Activated T-helper 9 cell treated with anti-CD3 and anti-CD28 coated beads, Interleukin-2, amount 50 U/mL, for 16 hours (primary cell): Measurements from ENCODE around the gene CCL15.

Source experiments
- DNase-seq: peaks from one replicate; pipeline ENCODE4 v3.0.0-alpha.2; 2020; ENCODE audit warnings: low read depth

Gene CCL15

DNA sequence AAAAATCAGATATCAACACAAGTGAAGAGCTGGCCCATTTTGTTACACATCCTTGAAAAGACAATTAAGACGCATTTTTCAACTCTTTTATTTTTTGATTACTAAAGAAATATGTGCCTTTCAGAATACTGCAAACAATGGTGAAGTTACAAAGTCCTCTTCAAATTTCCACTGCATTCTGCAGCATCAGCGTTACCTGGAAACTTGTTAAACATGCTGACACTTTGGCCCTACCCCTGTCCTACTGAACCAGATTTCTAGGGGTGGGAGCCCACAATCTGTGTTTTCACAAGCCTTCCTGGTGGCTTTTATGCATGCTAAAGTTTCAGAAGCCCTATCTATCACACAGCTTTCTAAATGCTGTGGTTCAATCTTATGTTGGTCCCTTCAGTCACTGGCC, 10.3 kb downstream of the CCL15 start:
- DNase-seq, result no peak

DNA sequence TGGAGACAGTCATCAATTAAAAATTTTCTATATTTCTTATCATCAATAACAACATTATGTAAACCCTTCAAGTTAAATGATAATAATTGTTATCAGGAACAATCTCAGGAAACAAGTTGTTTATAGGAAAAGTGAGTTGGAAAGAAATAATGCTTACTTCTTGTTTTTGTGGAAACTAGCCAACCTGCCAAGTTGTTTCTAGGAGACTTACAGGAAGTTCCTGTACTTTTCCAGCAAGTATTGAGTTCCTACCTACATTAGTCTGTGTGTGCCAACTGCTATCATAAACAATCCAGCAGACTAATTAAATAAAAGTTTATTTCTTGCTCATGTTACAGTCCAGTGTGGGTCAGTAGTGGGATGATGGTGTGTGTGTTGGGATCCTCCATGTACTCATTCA, 13.2 kb downstream of the CCL15 start:
- no peak for DNase-seq

DNA sequence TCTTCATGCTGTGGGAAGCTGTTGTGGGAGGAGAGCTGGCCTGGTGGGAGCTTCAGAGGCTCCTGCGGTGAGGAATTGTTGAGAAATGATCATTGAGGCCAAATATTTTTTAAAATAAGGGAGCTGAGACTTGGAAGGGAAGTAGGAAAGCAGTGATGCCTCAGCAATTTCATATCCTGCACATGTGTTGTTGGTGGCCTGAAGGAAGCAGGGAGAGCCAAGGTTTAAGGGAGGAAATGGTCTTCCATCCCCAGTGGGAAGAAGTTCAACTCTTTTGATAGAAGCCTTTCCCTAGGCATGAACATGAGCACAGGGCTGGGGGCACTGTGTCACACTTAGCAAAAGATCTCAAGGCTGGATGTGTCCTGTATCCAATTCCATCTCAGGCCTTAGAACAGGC, 14.7 kb downstream of the CCL15 start, which contains the start of gene CCL14:
Gene CCL14 (minus strand): TSS at position 87 of the 400 bp plus-strand sequence. CDS start 80 bp downstream, at position 7.
- DNase-seq, result no peak

DNA sequence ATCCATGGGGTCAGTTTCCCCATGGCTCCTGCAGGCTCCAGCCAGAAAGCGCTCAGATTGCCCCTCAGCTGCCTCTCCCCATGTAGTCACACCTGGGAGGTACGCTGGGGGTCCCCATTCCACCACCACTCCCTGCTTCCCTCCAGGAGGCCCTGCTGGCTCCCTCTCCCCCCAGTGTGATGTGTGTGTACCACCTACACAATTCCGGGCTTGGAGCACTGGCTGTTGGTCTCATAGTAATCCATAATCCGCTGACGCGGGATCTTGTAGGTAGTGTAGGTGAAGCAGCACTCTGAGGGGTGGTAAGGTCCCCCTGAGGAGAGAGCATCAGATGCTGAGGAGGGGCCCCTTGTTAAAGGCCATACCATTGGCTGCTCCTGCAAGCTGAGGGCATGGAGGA, 17.2 kb downstream of the CCL15 start:
- no peak for DNase-seq

DNA sequence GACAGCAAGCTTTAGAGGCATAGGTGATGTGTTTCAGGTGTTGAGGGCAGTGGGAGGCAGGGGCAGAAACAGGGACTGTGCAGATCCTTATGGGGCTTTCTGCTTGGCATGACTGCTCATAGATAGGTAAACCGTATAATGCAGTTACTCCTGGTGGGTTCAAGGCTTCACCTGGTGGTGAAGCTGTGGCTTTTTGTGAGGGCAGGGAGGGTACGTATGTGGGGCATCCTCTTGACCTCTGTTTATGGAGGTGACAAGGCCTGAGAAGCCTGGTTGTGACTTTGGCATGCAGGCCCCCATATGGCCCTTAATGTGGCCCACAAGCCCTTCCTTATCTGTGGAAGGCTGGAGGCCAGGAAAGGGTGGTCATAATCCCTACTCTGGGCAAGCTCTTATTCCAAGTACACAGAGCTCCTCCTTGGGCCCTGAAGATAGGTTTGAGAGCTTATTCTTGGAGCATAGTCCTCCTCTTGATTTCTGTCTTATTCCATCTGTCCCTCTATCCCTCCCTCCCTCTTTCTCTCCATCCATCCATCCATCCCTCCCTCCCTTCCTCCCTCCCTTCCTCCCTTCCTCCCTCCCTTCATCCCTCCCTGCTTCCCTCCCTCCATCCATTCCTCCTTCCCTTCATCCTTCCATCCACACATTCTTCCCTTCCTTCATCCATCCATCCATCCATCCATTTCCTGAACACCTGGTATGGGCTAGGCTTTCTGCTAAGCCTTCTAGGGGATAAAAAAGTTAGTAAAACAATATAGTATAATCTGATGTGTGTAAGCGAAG, 18.8 kb downstream of the CCL15 start:
- no peak for DNase-seq

DNA sequence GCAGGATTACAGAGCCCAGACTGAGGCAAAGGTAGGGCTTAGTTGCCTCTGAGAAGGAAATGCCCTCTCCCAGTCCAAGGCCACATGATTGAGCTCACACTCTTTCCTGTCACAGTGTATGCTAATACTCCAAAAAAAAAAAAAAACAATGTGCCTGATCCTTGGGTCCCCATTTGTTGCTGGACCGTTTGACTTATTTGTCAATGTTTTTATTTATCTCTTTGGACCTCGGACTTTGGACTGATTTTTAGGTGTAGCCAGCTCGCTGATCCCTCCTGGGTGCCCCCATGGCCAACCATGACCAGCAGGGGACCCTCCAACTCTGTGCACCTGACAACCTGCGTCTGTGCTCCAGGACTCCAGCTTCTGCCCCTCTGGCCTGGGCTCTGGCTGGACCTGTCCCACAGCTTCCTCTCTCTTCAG, 19.4 kb downstream of the CCL15 start:
- DNase-seq, result no peak

DNA sequence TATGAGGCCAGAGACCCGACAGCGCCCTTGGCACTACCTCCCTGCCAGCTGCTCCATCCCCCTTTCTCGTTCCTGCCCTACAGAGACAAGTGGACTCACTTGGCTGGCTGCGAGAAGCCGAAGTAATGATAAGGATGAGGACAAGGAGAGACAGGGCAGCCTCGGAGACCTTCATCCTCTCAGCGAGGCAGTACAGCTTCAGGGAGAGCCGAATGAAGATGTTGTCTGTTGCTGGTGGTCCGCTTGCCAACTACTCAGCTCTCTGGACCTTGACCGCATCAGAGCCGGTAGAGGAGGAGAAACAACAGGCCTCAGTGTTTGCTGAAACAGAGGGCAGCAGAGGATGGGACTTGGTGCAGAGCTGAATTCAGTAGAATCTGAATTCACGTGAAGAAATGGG, 20.1 kb downstream of the CCL15 start, which contains the start of gene CCL16:
Gene CCL16 (minus strand): TSS at position 252 of the 400 bp plus-strand sequence. CDS start 77 bp downstream, at position 175.
- DNase-seq, result no peak

DNA sequence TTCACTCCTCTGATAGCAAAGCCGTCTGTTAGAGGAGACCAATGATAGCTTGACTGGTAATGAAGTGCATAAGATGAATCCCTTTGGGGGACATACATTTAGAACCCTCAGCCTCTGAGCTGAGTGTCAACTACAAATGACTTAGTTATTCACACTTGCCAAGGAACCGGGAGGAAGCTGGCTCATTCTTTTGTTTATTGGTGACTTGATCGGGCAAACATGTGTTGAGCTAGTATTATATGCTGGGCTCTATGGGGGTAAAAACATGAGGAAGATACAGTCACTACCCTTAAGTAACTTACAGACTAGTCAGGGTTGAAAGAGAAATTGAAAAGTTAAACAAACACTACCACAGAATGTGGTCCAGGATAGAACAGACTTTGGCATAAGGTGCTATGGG, 23.0 kb downstream of the CCL15 start:
- DNase-seq, result no peak

DNA sequence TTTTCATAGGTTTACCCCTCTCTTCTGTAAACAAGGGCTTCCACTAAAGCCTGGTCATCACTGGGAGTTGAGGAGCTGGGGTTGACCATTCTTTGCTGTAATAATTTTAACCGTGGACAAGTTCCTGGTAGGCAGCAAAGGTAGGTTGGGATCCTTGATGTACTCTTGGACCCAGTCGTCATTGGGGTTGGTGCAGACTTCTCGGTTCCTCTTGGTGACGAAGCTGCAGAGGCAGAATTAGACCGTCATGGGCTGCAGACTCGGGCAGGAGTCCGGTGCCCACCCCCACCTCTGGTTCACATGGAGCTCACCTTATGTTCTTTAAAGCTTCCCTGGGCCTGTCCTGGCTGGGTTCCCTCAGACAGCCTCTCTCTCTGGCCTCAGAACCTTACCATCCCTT, 23.8 kb downstream of the CCL15 start:
- no peak for DNase-seq

DNA sequence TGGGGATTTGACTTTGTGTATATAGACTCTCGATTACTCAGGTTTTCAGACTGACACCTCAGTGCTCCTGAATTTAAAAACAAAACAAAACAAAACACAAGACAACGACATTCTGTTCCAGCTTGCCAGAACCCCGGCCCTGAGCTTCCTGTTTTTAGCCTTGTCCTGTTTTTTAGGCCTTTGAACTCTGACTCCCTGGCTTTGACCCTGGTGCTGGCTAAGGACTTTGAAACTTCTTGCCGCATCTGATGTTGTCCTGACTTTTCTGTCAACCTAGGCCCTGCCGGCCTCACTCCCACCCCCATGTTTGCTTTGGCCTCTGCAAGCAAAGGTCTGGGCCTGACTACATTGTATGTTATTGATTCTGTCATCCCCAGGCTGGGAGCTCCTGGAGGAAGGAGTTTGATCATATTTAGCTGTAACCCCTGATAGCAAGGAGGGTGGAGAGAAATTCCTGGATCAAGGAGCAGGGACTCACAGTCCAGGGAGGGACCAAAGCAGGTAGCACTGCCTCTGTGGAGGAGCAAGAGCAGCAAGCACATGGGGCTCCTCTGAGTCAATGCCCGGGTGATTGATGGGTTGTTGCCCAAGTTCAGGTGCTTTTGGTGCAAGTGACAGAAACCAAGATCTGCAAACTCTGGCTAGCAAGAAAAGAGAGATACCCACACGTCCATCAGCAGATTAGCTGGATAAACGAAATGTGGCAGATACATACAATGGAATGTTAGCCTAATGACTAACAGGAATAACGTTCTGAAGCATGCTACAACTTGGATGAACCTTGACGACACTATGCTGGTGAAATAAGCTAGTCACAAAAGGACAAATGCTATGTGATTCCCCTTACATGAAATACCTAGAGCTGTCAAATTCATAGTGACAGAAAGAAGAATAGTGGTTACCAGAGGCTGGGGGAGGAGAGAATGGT, 27.8 kb downstream of the CCL15 start:
- no peak for DNase-seq

DNA sequence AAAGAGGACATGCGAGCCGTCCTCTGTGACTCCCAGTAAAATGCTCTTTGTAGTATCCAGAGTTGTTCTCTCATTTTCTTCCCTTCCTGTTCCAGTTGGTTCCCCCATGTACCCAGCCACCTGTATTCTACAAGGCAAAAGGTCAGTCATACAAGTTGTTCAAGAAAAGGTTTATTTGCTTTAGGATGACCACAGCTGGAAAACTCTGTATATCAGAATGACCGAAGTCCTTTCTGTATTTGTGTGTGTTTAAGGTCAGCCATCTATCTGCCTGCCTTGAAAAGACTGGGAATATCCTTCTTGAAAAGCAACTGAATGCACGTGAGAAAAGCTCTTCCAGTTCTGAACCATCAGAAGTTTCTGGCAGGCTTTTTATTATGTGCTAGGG, 28.4 kb downstream of the CCL15 start:
- no peak for DNase-seq

DNA sequence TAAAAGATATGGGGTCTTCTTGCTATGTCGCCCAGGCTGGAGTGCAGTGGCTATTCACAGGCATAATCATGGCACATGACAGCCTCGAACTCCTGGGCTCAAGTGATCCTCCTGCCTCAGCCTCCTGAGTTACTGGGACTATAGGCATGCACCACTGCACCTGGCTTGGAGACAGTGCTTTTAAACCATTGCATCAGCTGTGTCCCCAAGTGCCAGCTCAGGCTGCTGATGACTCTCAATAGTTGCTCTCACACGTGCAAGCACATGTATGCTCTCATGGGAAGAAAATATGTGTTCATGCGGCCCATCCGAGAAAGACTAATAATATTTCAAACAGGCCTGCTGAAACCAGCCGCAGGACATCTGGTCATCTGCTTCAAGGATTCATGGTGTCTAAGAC, 28.8 kb downstream of the CCL15 start:
- no peak for DNase-seq

DNA sequence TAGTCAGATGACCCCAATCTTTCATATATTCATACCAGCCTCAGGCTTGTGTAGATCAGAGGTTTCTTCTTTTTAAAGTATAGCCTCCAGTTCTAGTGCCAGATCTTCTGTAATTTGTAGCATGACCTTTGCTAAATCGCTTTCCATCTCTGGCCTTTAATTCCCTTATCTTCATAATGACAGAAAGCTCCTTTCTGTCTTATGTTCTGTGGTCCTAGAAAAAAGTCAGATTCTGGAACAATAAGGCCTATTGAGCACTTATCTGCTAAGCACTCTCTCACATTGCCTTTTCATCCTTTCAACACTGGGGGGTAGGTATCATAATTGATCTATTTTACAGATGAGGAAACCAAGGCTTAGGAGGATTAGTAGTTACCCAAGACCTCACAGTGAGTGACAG, 29.3 kb downstream of the CCL15 start:
- no peak for DNase-seq

DNA sequence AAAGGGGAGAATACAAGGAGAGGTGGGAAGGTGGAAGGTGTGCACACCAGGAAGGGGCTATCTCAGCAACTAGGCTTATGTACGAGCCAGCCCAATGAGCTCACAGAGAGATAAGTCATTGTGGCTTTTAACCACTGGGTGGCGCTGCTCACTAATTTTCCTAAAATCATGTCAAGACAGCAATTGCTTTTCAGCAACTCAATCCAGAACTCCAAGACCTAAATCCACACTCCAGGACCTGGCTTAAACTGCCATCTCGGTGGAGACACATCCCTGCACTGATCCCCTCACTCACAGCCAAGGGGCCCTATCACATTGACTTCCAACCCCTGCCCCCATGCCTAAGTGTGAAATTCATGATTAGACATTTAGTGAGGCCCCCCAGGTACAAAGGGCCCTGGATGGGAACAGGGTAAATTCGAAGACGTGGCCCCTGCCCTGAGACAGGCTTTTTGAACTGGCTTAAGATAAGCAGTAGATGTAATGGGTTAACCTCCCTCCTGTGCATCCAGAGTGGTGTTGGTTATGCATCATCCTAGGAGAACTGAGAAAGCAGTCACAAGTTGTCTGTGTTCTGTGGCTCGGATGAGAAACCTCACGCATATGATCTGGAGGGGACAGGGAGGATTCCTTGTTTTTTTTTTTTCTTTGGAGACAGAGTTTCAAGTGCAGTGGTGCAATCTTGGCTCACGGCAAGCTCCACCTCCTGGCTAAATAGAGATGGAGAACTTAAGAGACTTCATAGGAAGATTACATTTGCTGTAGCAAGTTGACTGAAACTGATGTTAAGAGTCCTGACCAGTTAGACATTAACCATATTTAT, 31.6 kb downstream of the CCL15 start:
- DNase-seq, result peak; percentile 54

DNA sequence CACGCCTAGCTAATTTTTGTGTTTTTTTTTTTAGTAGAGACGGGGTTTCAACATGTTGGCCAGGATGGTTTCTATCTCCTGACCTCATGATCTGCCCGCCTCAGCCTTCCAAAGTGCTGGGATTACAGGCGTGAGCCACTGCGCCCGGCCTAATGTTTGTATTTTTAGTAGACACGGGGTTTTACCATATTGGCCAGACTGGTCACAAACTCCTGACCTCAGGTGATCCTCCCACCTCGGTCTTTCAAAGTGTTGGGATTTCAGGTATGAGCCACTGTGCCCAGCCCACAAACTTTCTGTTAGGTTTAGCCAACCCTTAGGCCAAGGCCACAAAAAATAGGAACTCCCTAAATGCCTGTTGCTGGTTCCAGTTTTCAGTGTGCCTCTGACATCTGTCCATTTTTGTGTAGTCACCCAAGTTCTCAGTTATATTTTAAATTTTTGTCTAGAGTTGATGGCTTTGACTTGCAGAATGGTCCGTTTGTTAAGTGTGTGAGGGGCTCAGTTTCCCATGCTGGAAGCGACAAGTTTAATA, 32.8 kb downstream of the CCL15 start:
- no peak for DNase-seq

DNA sequence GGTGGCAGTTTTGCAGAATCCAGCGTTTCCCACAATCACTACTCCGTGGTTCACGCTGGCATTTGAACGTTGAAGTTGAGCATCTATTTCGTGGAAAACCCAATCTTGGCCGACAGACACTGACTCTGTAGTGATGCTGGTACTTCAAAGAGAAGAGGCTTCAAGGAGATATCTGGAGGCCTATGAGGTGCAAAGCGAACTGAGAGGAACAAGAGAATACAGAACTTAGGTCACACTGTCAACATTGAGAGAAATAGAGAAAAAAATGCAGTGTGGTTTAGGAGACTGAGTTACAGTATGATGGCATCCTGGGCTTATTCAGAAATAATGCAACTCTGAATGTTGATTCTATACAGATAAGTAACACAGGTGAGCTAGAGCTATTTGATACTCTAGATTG, 36.1 kb downstream of the CCL15 start:
- DNase-seq, result no peak

DNA sequence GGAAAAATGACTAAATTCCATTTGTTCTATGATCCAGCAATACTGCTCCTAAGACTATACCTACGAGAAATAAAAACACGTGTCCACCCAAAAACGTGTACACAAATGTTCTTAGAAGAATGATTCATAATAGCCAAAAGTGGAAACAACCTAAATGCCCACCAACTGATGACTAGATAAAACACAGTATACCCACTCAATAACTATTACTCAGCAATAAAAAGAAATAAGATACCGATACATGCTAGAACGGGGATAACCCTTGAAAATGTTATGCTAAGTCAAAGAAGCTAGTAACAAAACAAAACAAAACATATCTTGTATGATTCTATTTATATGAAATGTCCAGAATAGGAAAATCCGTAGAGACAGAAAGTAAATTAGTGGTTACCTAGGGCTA, 37.7 kb downstream of the CCL15 start:
- DNase-seq, result no peak

DNA sequence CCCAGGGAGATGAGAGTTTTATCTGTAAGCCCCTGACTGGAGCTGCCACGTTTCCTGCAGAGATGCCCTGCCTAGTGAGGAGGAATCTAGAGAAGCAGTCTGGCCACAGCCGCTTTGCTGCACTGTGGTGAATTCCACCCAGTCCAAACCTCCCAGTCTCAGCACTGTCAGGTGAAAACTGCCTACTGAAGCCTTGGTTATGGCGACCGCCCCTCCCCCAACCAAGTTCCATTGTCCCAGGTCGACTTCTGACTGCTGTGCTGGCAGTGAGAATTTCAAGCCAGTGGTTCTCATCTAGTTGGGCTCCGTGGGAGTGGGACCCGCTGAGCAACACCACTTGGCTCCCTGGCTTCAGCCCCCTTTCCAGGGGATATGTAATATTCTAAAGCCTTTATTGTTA, 47.6 kb downstream of the CCL15 start:
- no peak for DNase-seq

DNA sequence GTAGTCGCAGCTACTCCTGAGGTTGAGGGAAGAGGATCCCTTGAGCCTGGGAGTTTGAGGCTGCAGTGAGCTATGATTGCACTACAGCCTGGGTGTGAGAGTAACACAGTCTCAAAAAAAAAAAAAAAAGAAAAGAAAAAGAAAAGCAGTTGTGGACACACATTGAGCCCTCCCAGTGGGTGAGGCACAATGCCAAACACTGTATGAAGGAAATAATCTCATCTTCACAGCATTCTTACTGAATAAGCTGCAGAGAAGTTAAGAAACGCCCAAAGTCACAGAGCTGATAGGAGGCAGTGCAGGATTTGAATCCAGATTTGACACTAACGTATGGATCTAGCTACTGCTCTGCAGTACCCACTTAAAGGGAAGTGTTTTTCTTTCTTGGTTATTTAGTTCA, 52.0 kb downstream of the CCL15 start:
- DNase-seq, result no peak

DNA sequence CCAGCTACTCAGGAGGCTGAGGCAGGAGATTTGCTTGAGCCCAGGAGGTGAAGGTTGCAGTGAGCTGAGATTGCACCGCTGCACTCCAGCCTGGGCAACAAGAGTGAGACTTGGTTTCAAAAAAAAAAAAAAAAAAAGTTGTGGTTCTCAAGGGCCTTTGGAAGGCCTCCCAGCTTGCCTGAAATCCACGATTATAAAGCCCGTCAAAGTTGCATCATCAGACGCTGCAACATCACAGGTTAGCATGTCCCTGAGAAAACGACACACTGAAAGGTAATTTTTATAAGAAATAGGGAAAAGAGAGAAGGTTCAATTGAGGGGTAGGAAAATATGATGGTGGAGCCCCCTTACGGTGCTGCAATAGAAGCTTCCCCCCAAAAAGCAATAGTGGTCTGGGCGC, 53.3 kb downstream of the CCL15 start:
- no peak for DNase-seq
